Activated CD8-positive, alpha-beta memory T cell treated with anti-CD3 and anti-CD28 coated beads for 4 hours (primary cell): Measurements from ENCODE around the gene INSR.
"Not testable (repeated sequence)": the region's sequence is repeated elsewhere in the genome, so short reads cannot be mapped to it uniquely, and the experiment has no call there.

Source experiments
- DNase-seq, 2 donors: peaks; one replicate each; pipeline ENCODE4 v3.0.0-alpha.2; 2020; ENCODE audit warnings: low read depth in 2 of 2

Gene INSR

DNA sequence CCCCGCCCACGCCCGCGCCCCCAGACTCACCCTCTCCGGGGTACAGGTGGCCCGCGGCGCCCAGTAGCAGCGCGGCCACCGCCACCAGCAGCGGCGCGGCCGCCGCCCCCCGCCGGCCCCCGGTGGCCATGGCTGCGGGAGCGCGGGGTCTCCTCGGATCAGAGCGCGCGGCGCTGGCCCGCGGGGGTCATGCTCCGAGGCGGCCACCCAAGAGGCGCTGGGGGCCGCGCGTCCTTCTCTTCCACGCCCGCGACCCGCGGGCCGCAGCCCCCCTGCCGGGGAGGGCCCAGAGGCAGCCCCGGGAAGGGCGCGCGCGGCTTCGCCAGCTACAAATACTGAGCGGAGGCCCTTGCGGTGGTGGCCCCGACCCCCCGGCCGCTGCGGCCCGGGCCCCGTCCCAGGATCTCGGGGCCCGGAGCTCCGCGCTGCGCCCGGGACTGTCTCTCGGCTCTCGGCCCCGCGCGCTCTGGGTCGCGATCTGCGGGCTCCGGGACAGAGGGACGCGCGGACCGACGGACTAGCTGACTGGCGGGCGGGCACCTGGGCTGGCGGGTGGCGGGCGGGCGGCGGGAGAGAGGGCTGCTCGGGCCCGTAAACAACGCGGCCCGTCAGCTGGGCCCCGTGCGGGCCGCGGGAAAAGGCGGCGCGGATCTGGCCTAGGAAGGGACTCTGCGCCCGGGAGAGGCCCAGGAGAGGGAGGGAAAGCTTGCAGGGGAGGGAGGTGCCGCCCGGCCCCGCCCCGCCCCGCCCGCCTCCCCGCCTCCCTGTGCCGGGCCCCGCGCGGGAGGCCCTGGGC lies at the start of gene INSR:
INSR (minus strand) TSS at position 653 of the 796 bp plus-strand sequence; CDS start at position 130, 523 bp downstream.
- DNase-seq = peak in 1 of 2 donors; percentile 8

DNA sequence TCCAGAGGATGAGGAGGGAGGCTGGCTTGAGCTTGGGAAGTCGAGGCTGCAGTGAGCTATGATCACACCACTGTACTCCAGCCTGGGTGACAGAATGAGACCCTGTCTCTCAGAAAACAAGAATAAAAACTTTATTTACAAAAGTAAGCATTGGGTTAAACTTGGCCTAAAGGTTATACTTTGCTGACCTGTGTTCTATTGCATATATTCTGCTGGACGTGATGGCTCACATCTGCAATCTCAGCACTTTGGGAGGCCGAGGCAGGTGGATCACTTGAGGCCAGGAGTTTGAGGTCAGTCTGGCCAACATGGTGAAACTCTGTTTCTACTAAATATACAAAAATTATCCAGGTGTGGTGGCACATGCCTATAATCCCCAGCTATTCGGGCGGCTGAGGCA lies 47.9 kb upstream of the INSR start:
- DNase-seq = no peak

DNA sequence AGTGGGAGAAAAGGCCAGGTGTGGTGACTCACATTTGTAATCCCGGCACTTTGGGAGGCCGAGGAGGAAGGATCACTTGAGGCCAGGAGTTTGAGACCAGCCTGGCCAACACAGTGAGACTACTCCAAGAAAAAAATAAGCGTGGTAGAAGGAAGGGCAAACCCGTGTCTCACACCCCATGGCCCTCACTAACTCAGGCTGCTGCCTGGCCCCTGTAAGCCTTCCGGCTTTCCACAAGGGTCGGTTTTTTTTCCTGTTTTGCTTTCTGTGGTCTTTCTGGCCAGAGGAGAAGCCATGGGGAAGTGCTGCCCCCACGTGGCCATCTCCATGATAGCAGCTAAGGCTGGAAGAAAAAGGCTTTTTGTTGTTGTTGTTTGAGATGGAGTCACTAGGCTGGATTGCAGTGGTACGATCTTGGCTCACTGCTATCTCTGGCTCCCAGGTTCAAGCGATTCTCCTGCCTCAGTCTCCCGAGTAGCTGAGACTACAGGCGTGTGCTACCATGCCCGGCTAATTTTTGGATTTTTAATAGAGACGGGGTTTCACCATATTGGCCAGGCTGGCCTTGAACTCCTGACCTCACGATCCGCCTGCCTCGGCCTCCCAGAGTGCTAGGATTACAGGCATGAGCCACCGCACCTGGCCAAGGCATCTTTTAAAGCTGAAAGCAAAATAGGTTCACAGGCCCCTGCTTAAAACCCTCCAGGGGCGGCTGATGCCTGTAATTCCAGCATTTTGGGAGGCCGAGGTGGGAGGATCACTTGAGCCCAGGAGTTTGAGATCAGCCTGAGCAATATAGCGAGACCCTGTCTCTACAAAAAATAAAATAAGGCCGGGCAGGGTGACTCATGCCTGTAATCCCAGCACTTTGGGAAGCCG lies 47.0 kb upstream of the INSR start:
- DNase-seq = peak; percentile 60 to 71

DNA sequence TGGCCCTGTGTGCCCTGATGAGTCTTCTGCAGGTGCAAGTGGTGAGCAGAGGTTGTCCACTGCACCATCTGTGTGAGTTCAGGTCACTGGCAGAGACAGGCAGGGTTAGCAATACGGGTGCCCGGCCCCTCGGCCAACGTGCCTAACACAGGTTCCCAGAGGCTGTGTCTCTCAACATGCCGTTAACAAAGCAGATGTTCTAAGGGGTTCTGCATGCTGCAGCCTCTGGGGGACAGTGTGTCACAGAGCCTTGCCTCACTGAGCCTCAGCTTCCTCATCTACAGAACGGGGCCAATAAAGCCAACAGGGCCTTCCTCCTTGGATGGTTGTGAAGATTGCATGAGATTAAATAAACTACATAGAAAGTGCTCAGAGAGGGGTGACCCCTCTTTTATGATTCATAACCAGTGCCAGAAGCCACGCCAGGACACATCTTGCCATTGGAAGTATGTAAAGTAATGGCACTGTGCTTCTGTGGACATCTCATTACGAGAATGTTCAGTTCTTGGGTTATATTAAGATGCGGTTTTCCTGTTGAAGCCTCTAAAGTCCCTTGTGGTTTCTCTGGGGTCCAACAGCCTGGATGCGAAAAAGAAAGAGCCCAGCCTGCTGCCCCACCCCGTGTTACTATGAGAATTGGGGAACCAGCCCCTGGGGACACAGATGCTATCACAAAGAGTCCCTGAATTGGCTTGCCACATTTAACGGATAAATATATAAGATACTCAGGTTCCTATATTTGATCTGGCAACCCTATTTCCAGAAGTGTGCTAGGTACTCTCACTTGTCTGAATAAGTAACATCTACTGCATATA lies 43.4 kb upstream of the INSR start:
- no peak for DNase-seq

DNA sequence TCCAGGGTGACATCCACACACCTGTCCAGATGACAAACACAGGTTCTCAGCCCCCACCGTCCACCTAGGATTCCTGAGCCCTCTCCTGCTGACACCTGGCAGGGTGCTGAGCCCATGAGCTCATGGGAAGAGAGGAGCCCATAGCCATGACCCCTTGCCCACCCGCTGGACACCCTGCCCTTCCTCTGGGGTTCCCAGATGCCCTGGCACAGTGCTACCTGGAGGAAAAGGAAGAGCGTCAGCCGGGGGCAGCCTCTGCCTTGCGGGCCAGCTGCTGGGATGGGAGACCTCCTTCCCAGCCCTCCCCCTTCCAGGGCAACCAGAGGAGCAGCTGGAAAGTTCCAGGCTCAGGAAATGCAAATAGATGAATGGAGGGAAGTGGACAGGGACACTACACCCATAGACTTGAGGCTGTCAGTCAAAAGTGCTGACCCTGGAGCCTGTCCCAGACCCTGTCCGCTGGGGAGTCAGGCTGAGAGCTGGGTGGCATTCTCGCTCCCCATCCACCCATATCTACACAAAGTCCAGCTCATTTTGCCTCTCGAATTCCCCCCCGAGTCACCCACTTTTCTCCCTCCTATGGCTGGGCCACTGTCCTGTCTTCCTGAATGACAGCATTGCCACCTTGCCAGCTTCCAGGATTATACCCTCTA lies 42.2 kb upstream of the INSR start:
- no peak for DNase-seq

DNA sequence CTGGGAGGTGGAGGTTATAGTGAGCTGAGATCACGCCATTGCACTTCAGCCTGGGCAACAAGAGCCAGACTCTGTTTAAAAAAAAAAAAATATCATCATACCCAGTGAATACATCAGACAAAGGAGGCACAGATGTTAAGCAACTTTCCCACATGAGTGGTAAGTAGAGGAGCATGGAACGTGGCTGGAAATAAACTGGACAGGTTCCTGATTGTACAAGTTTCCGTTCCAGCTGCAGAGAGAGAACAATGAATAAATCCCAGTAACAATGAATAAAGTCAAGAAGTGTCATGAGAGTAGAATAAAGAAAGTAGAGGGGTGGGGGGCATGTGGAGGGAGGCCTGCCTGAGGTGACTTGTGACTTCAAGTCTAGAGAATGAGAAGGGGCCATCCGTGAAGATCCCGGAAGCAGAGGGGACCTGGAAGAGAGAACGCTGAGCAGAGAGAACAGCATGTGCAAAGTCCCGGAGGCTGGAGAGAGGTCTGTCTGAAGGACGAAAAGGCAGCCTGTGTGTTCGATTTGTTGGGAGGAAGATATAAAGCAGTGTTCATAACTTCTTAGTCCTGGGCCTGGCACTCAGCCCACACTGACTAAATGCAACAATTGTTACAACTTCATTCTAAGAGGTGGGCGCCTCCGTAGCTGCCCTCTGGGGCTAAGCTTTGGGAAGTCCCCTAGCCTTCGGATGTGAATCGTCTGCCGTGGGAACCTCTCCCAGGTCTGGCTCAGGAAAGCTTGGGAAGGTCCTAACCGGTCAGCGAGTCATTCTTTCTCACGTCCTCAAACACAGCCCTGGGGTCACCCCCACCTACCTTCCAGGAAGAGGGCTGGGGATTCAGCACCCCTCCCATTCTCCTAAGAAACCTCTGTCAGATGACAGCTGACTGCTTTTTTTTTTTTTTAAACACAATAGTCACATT lies 39.2 kb upstream of the INSR start:
- no peak for DNase-seq

DNA sequence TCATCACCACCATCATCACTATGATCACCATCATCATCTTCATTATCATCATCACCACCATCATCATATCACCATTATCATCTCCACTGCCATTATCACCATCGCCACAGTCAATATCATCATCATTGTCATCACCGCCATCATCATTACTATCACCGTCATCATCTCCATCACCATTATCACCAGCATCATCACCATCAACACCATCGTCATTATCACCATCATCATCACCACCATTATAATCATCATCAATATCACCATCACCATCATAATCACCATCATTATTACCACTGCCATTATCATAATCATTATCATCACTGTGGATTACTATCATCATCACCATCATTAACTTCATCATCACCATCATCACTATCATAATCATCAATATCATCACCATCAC lies 37.2 kb upstream of the INSR start:
- no peak for DNase-seq

DNA sequence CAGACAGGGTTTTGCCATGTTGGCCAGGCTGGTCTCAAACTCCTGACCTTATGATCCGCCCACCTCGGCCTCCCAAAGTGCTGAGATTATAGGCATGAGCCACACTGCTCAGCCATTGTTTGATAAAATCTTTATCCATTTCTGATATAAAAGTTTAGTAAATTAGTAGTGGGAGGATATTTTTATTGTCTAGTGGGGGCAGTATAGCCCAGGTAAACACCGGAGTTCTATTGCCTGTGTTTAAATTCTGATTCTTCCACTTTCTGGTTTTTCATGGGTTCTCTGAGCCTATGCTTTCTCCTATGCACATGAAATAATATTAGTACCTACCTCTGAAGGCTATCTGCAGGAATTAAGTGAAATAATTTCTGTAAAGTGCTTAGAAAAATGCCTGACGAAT lies 34.4 kb upstream of the INSR start:
- no peak for DNase-seq

DNA sequence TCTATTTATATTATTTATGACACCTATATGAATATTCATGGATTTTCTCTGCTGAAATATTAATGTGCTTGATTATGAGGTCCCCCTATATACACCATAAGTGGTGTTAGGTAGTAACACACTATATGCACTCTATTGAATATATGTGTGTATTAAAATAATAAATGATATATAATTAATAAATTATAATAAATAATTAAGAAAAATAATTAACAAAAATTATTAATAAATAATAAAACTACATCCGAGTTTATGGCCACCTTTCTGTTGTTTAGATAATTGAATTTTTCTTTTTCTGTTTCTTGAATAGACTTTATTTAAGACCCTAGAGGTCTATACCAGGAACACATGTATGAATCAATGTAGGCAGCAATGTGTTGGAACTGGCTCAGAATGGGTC lies 33.6 kb upstream of the INSR start:
- DNase-seq = no peak

DNA sequence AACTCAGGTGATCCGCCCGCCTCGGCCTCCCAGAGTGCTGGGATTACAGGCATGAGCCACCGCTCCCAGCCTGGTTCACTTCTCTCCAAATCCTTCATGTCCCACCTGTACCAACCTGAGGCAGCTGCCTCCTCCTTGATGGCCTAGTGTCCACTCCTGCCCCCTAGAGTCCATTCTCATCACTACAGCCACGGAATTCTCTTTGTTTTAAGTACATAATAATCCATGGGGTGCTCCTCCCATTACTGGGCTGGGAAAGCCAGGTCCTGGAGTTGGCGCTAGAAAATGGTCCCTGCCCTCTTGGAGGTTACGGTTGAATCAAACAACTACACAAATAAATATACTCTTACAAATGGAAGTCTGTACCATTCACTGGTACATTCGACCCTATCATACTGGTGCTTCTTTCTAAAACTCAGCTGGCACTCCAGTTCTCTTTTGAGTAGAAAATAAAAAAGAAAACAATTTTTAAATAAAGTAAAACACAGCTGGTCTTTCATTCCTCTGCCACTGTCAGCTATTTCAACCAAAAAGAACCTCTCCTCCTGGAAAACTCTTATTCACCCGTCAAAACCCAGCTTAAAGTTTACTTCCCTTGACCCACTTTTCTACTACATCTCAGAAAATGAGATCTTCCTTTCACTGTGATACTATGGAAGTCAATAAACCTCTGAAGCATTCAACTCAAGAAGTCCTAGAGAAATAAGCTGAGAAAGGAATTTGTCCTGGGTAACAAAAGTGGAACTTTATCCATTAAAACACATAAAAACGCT lies 32.1 kb upstream of the INSR start:
- DNase-seq = no peak

DNA sequence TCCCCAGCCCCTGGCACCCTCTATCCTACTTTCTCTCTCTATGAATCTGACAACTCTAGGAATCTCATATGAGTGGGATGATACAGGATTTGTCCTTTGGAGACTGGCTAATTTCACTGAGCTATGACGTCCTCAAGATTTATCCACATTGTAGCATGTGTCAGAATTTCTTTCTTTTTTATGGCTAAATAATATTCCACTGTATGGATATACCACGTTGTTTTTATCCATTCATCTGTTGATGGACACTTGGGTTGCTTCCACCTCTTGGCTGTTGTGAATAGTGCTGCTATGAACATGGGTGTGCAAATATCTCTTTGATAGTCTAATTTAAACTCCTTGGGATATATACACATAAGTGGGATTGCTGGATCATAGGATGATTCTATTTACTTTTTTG lies 24.0 kb upstream of the INSR start:
- DNase-seq = no peak

DNA sequence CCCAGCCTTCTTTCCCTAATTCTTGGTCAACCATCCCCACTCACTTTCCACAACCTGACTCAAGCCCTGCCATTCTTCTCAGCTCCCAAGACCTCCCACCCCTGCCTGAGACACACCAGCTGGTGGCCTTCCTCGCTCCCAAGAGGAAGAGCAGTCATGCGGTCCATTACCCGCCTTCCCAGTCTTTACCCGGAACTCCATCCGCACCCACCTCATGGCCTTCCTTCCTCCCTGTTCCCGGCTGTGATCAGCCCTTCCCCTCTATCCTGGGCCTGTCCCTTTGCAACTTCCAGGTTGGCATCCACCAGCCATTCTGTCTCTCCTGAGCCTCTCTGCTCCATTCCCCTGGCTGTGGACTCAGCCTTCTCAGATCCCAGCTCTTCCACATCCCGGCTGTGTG lies 18.6 kb upstream of the INSR start:
- no peak for DNase-seq

DNA sequence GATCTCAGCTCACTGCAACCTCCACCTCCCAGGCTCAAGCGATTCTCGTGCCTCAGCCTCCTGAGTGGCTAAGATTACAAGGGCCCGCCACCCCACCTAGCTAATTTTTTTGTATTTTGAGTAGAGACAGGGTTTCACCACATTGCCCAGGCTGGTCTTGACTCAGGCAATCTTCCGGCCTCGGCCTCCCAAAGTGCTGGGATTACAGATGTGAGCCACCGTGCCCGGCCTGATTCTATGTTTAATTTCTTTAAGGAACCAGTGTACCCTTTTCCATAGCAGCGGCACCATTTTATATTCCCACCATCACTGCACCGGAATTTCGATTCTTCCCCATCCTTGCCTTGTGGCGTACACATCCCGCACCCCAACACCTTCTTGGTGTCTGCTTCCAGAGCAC lies 17.7 kb upstream of the INSR start:
- no peak for DNase-seq

DNA sequence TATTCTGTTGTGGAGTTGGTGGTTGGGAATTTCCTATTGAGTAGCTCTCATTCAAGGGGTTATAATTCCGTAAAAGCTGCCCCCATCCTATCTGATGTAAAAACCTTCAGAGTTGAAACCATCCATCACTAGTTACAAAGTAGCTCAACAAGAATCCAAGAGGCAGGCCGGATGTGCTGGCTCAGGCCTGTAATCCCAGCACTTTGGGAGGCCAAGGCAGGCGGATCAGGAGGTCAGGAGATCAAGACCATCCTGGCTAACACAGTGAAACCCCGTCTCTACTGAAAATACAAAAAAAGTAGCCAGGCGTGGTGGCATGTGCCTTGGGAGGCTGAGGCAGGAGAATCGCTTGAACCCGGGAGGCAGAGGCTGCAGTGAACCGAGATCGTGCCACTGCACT lies 14.1 kb upstream of the INSR start:
- DNase-seq = not testable (repeated sequence)

DNA sequence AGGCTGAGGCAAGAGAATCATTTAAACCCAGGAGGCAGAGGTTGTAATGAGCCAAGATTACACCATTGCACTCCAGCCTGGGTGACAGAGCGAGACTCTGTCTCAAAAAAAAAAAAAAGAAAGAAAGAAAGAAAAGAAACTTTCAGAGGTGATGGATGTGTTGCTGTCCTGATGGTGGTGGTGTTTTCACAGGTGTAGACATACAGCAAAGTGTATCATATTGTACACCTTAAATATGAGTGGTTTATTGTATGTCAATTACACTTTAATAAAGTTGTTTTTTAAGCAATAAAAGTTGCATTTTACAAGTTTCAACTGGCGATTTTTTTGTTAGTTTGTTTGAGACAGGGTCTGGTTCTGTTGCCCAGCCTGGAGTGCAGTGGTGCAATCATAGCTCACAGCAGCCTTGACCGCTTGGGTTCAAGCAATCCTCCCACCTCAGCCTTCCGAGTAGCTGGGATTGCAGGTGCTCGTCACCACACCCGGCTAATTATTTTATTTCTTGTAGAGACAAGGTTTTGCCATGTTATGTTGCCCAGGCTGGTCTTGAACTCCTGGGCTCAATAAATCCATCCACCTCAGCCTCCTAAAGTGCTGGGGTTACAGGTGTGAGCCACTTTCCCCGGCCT lies 13.5 kb upstream of the INSR start:
- DNase-seq = no peak

DNA sequence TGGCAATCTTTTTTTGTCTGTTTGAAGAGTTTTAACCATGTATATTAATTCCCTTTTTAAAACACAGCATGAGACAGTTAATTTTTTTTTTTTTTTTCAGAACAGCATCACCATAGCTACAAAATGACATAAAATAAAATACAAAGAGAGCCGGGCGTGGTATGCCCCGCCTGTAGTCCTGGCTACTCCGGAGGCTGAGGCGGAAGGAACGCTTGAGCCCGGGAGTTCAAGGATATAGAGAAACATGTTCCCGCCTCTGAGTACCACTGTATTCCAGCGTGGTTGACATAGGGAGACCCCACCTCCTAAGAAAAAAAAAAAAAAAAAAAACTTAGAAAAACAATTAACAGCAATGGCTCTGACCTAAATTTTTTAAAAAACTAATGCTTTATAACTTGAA lies 10.0 kb upstream of the INSR start:
- DNase-seq = no peak

DNA sequence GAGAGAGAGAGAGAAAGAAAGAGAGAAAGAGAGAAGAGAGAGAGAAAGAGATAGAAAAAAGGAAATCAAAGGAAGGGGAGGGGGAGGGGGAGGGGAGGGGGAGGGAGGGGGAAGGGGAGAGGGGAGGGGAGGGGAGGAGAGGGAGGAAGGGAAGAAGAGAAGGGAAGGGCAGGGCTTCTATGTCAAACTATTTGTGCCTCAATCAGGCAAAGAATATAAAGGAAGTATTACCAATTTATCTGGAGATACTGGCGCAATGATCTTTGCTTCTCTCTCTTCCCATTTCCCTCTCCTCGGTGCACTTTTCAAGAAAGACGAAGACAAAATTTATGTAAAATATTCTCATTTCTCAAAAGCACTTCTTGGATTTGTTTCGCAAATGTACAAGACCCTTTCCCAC lies 9.3 kb upstream of the INSR start:
- DNase-seq = no peak

DNA sequence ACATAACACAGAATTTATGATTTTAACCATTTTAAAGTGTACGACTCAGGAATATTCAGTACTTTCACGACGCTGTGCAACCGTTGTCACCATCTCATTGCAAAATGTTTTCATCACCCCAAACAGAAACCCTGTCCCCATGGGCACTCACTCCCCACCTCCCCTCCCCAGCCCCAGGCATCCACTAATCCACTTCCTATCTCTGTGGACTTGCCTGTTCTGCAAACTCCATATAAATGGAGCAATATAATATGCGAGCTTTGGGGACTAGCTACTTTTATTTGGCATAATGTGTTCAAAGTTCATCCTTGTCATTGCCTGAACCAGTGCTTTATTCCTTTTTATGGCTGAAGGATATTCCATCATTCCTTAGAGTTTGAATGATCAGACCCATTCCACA lies 7.3 kb upstream of the INSR start:
- no peak for DNase-seq

DNA sequence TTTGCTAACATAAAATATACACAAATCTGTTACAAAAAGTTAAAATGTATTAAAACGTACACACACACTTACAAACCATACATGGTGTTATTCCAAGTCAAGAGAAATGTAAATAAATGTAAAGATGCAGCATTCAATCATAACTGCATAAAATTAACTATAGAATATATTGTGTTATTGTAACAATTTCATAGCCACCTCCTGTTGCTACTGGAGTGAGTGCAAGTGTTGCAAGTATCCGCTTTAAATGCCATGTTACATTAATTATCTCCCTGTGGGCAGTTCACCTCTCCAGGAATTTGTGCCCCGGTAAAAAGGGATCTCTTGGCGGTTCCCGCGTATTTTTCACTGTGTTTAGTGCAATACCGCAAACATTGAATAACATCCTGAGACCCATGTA lies 3.5 kb upstream of the INSR start:
- DNase-seq = no peak
